GM18951 (cell line): ENCODE data around the gene CACNA2D3.

Source experiments
- POLR2A ChIP-seq: IDR thresholded peaks from 4 replicates; pipeline ENCODE4 v1.6.1; 2011; ENCODE audit warnings: mild to moderate bottlenecking; ENCODE audit not compliant: insufficient read length, insufficient read depth; ENCODE audit errors: extremely low read depth
- in situ Hi-C: fragments of 300-500 bp; cut with MboI; formaldehyde crosslinking; loops from one replicate; pipeline ENCODE4 v1.12.0; 2022; ENCODE audit warnings: low sequenced_read_pairs, mixed read lengths, inconsistent platforms; ENCODE audit not compliant: unreplicated experiment

The CACNA2D3 gene

GRCh38 chr3:54259636-54260035 is 137.3 kb downstream of the CACNA2D3 start:
- in situ Hi-C loops: no loop called here
- TF ChIP-seq POLR2A: no peak

GRCh38 chr3:54261141-54261540 is 138.8 kb downstream of the CACNA2D3 start:
- in situ Hi-C loops: no loop called here
- no peak for TF ChIP-seq POLR2A

- in situ Hi-C loops: no loop called here
- no peak for TF ChIP-seq POLR2A
These were observed 140.2 kb downstream of the CACNA2D3 start for GRCh38 chr3:54262541-54262940.

- in situ Hi-C loops: no loop called here
- no peak for TF ChIP-seq POLR2A
These were observed 140.6 kb downstream of the CACNA2D3 start for GRCh38 chr3:54262946-54263345.

- no peak for TF ChIP-seq POLR2A
- in situ Hi-C loops: no loop called here
These were observed 141.7 kb downstream of the CACNA2D3 start for GRCh38 chr3:54264050-54264449.

GRCh38 chr3:54270816-54271526 is 148.6 kb downstream of the CACNA2D3 start:
- no peak for TF ChIP-seq POLR2A
- in situ Hi-C loops: no loop called here

GRCh38 chr3:54273791-54274190 is 151.4 kb downstream of the CACNA2D3 start:
- no peak for TF ChIP-seq POLR2A
- in situ Hi-C loops: no loop called here

GRCh38 chr3:54274607-54275006 is 152.3 kb downstream of the CACNA2D3 start:
- TF ChIP-seq POLR2A: no peak
- in situ Hi-C loops: no loop called here

- in situ Hi-C loops: no loop called here
- no peak for TF ChIP-seq POLR2A
These were observed 156.7 kb downstream of the CACNA2D3 start for GRCh38 chr3:54279005-54279583.

GRCh38 chr3:54283470-54283869 is 161.1 kb downstream of the CACNA2D3 start:
- no peak for TF ChIP-seq POLR2A
- in situ Hi-C loops: no loop called here

- in situ Hi-C loops: no loop called here
- no peak for TF ChIP-seq POLR2A
These were observed 171.9 kb downstream of the CACNA2D3 start for GRCh38 chr3:54294214-54294613.

- in situ Hi-C loops: no loop called here
These were observed 174.2 kb downstream of the CACNA2D3 start for GRCh38 chr3:54296531-54296930.

GRCh38 chr3:54299169-54299935 is 177.0 kb downstream of the CACNA2D3 start:
- in situ Hi-C loops: no loop called here
- TF ChIP-seq POLR2A: no peak

More at GRCh38 chr3:54296531-54296930, 174.2 kb downstream of the CACNA2D3 start:
- no peak for TF ChIP-seq POLR2A
